KMS-11 (cell line): ENCODE measurements around the gene PHAF1.
"Not testable (repeated sequence)": the region's sequence is repeated elsewhere in the genome, so short reads cannot be mapped to it uniquely, and the experiment has no call there.

Source experiments
- H2AFZ ChIP-seq: fragments of 200-600 bp; sonication (generic); 2 replicates; pipeline ENCODE4 v1.6.1; 2016; ENCODE audit warnings: antibody characterized with exemption, mixed run types, low read depth
- H3K27ac ChIP-seq: fragments of 200-600 bp; sonication (generic); 2 replicates; pipeline ENCODE4 v1.6.1; 2016; ENCODE audit warnings: mild to moderate bottlenecking, mixed run types
- H3K27me3 ChIP-seq: fragments of 200-600 bp; sonication (generic); 2 replicates; pipeline ENCODE4 v1.6.1; 2017; ENCODE audit warnings: mild to moderate bottlenecking, low read depth, mixed run types, moderate library complexity; ENCODE audit not compliant: insufficient read depth
- H3K36me3 ChIP-seq: fragments of 200-600 bp; sonication (generic); 2 replicates; pipeline ENCODE4 v1.6.1; 2017; ENCODE audit warnings: mild to moderate bottlenecking, mixed run types; ENCODE audit not compliant: insufficient read depth
- H3K4me1 ChIP-seq: fragments of 200-600 bp; sonication (generic); 2 replicates; pipeline ENCODE4 v1.6.1; 2016; ENCODE audit warnings: mild to moderate bottlenecking, low read depth, mixed run types; ENCODE audit not compliant: poor library complexity, severe bottlenecking
- H3K4me2 ChIP-seq: fragments of 200-600 bp; sonication (generic); 2 replicates; pipeline ENCODE4 v1.7.0; 2016; ENCODE audit warnings: mild to moderate bottlenecking, mixed run types
- H3K4me3 ChIP-seq: fragments of 200-600 bp; sonication (generic); IDR thresholded peaks from 2 replicates; pipeline ENCODE4 v1.6.1; 2017; ENCODE audit warnings: low read depth, low read length, mixed read lengths; ENCODE audit not compliant: insufficient read depth
- H3K79me2 ChIP-seq: fragments of 200-600 bp; sonication (generic); 2 replicates; pipeline ENCODE4 v1.6.1; 2016; ENCODE audit warnings: low read depth, mixed run types; ENCODE audit not compliant: insufficient read depth
- H3K9ac ChIP-seq: fragments of 200-600 bp; sonication (generic); 2 replicates; pipeline ENCODE4 v1.6.1; 2016; ENCODE audit warnings: mild to moderate bottlenecking, mixed run types
- H4K20me1 ChIP-seq: fragments of 200-600 bp; sonication (generic); 2 replicates; pipeline ENCODE4 v1.6.1; 2016; ENCODE audit warnings: mild to moderate bottlenecking, mixed run types; ENCODE audit not compliant: insufficient read depth
- CTCF ChIP-seq: fragments of 200-600 bp; sonication (generic); conservative IDR thresholded peaks from 2 replicates; pipeline ENCODE4 v1.6.1; 2017; ENCODE audit warnings: low read depth, mild to moderate bottlenecking, antibody characterized with exemption, low read length, moderate library complexity, mixed read lengths

PHAF1 gene

GRCh38 chr16:67115639-67116038, 5.9 kb downstream of the PHAF1 start:
- Histone ChIP-seq H3K79me2 (peaks cover 43% of the 10 kb centered on the region; the same call in 1 of the 2 replicates), H2AFZ (no peak overlapping the region), H3K4me2 (no peak overlapping the region), H3K27ac (no peak overlapping the region), H4K20me1 (no peaks in the 10 kb centered on the region; the same call in 1 of the 2 replicates), H3K36me3 (no peaks in the 10 kb centered on the region), H3K27me3 (no peaks in the 10 kb centered on the region), H3K4me3 (no peak overlapping the region), H3K4me1 (peaks cover 20% of the 10 kb centered on the region), H3K9ac (no peak overlapping the region)
- TF ChIP-seq CTCF = no peak

GRCh38 chr16:67116388-67117311, 6.9 kb downstream of the PHAF1 start:
- Histone ChIP-seq H3K27ac (no peak overlapping the region), H3K4me1 (peaks cover 11% of the 10 kb centered on the region), H3K4me3 (no peak overlapping the region), H2AFZ (no peak overlapping the region), H4K20me1 (no peaks in the 10 kb centered on the region; the same call in 1 of the 2 replicates), H3K36me3 (no peaks in the 10 kb centered on the region), H3K4me2 (no peak overlapping the region), H3K9ac (no peak overlapping the region), H3K79me2 (peaks cover 33% of the 10 kb centered on the region; the same call in 1 of the 2 replicates), H3K27me3 (no peaks in the 10 kb centered on the region)
- TF ChIP-seq CTCF = no peak

DNA sequence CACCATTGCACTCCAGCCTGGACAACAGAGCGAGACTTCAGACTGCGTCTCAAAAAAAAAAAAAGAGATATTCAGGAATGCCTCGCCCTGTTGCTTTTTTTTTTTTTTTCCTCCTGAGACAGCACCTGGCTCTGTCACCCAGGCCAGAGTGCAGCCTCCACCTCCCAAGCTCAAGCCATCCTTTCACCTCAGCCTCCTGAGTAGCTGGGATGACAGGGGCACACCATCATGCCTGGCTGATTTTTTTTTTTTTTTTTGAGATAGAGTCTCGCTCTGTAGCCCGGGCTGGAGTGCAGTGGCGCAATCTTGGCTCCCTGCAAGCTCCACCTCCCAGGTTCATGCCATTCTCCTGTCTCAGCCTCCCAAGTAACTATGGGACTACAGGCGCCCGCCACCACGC, 8.0 kb downstream of the PHAF1 start:
- Histone ChIP-seq H3K9ac (no peak overlapping the region), H2AFZ (no peak overlapping the region), H3K27me3 (no peaks in the 10 kb centered on the region), H3K4me1 (peaks cover 11% of the 10 kb centered on the region), H4K20me1 (no peaks in the 10 kb centered on the region; the same call in 1 of the 2 replicates), H3K4me3 (no peak overlapping the region), H3K36me3 (no peaks in the 10 kb centered on the region), H3K79me2 (peaks cover 22% of the 10 kb centered on the region; the same call in 1 of the 2 replicates), H3K4me2 (no peak overlapping the region), H3K27ac (no peak overlapping the region)
- no peak for TF ChIP-seq CTCF

DNA sequence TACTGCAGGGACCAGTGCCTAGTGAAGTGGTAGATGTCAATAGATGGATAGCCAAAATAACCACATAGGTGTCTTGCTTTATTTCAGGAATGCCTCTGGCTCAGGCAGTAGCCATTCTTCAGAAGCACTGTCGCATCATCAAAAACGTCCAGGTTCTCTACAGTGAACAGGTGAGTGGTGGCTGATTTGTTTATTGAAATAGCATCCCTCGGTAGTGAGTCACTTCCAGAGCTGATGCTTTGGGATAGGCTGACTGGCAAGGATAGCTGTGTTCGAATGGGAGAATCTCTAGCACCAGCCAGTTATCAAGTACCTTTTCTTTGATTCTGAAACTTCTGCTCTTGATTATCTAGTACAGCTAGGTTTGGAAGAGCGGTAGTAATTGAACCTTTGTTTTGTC, 10.3 kb downstream of the PHAF1 start:
- no peak overlapping the region for H3K4me3 ChIP-seq
- no peak overlapping the region for H3K9ac ChIP-seq
- no peak for TF ChIP-seq CTCF
- H4K20me1 ChIP-seq = no peaks in the 10 kb centered on the region
- no peaks in the 10 kb centered on the region for H3K27me3 ChIP-seq
- no peak overlapping the region for H2AFZ ChIP-seq
- H3K36me3 ChIP-seq = no peaks in the 10 kb centered on the region
- H3K4me2 ChIP-seq = no peak overlapping the region
- H3K79me2 ChIP-seq = peaks cover 13% of the 10 kb centered on the region; the same call in 1 of the 2 replicates
- no peak overlapping the region for H3K27ac ChIP-seq
- H3K4me1 ChIP-seq = peaks cover 11% of the 10 kb centered on the region

GRCh38 chr16:67122799-67123198, 13.1 kb downstream of the PHAF1 start:
- H3K36me3 ChIP-seq, H3K4me2 ChIP-seq, H3K9ac ChIP-seq, H2AFZ ChIP-seq, H3K27me3 ChIP-seq, H3K4me3 ChIP-seq, H4K20me1 ChIP-seq, H3K27ac ChIP-seq, H3K79me2 ChIP-seq: not testable (repeated sequence)
- H3K4me1 ChIP-seq = peaks cover 11% of the 10 kb centered on the region
